Glutamatergic neuron (in vitro differentiated cells): Measurements from ENCODE around the gene PPP1R13B. TPM values are rescaled to one million over a fixed set of nuclear protein-coding genes. Genes with fewer than 3 reads are reported as not detected.

Source experiments
- DNase-seq: peaks from one replicate; pipeline ENCODE4 v3.0.0; 2022
- H3K27ac Mint-ChIP-seq: one replicate; pipeline ENCODE4 v1.8.0; 2020; ENCODE audit warnings: mild to moderate bottlenecking, mixed read lengths, inconsistent platforms; ENCODE audit not compliant: unreplicated experiment
- H3K27me3 Mint-ChIP-seq: one replicate; pipeline ENCODE4 v1.8.0; 2020; ENCODE audit warnings: mild to moderate bottlenecking, moderate library complexity, mixed read lengths, inconsistent platforms; ENCODE audit not compliant: unreplicated experiment
- H3K36me3 Mint-ChIP-seq: one replicate; pipeline ENCODE4 v1.8.0; 2020; ENCODE audit warnings: mild to moderate bottlenecking, mixed read lengths, inconsistent platforms; ENCODE audit not compliant: unreplicated experiment
- H3K4me1 Mint-ChIP-seq: one replicate; pipeline ENCODE4 v1.8.0; 2020; ENCODE audit warnings: mild to moderate bottlenecking, low read depth, mixed read lengths, inconsistent platforms; ENCODE audit not compliant: unreplicated experiment
- H3K4me3 Mint-ChIP-seq: one replicate; pipeline ENCODE4 v1.8.0; 2020; ENCODE audit warnings: mild to moderate bottlenecking, mixed read lengths, inconsistent platforms; ENCODE audit not compliant: unreplicated experiment
- H3K9me3 Mint-ChIP-seq: one replicate; pipeline ENCODE4 v1.8.0; 2020; ENCODE audit warnings: mild to moderate bottlenecking, moderate library complexity, mixed read lengths, inconsistent platforms; ENCODE audit not compliant: unreplicated experiment
- total RNA-seq: library from RNA; stranded (reverse); fragmentation: NEBNext Ultra II Directional; extraction: Animal tissue kit (Norgen Biotek cat#: 25700); gene quantifications from one replicate; pipeline ENCODE4 v1.2.1, GENCODE V29; 2021; ENCODE audit not compliant: unreplicated experiment
- TF ChIP-seq, protein P1 (sequence below): fragments of 200-600 bp; sonication (generic); IDR thresholded peaks from one replicate; pipeline ENCODE4 v1.5.0; 2021; ENCODE audit not compliant: partially characterized antibody, unreplicated experiment

The PPP1R13B gene
- total RNA-seq, 1 donor from 2014 or later, result 24.6 TPM

DNA sequence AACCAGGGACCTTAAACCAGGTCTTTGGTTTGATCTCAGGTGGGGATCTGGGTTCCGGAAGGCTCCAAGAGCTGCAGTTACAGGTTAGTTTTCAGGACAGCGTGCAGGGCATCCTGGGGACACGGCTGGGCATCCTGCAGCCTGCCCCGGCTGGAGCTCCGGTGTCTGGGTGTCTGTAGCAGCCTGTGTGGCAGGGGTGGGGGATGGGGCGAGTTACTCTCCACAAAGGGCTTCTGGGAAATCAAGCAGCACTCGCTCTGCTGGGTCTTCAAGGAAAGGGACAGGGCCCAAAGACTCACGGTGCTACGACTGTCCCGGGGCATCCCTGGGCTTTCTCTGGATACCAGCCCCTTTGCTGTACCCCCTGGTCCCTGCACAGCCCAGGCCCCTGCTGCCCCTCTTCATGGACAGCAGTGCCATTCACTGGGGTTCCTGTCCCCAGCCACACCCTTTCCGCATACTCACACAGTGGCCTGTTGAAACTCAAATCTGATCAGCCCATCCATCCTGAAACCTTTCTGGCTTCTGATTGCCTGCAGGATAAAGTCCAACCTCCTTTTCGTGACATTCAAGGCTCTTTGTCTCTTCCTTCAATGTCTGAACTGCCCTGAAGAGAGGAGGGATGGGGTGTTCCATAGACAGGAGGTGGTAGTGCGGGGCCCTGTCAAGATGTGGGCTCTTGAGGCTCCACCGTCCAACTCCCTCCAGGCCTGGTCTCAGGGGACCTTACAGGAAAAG is 22.2 kb upstream of the PPP1R13B start:
- peaks cover 3% of the 10 kb centered on the region for H3K9me3 Mint-ChIP-seq
- no peak overlapping the region for H3K4me3 Mint-ChIP-seq

DNA sequence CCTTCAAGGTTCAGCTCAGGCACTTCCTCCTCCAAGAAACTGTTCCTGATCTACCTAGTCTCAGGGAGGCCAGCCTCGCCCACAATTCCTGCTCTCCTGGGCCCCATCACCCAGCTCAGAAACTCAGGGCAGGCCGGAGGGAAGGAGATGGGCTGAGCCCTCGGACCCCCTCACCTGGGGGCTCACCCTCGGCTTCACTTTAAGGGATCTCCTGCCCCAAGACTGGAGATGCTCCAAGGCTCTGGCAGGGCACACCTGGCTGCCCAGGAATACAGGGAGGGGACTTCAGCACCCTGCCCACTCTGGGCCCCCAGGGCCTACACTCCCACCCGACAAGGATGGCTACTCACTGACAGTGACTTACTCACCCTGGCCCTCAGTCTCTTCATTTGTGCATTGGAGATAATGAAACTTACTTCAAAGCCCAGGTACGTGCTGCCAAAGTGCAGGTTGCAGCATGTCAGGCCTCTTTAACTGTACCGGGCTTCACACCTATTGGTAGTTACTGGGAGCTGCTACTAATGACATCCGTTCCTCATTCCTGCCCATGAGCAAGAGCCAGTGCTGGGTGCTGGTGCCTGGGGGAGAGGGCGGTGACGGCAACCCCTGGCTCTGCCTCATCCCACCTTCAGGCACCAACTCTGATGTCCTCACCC is 21.0 kb upstream of the PPP1R13B start:
- no peak for DNase-seq
- TF ChIP-seq, protein P1, sequence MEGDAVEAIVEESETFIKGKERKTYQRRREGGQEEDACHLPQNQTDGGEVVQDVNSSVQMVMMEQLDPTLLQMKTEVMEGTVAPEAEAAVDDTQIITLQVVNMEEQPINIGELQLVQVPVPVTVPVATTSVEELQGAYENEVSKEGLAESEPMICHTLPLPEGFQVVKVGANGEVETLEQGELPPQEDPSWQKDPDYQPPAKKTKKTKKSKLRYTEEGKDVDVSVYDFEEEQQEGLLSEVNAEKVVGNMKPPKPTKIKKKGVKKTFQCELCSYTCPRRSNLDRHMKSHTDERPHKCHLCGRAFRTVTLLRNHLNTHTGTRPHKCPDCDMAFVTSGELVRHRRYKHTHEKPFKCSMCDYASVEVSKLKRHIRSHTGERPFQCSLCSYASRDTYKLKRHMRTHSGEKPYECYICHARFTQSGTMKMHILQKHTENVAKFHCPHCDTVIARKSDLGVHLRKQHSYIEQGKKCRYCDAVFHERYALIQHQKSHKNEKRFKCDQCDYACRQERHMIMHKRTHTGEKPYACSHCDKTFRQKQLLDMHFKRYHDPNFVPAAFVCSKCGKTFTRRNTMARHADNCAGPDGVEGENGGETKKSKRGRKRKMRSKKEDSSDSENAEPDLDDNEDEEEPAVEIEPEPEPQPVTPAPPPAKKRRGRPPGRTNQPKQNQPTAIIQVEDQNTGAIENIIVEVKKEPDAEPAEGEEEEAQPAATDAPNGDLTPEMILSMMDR, result no peak
- Mint-ChIP-seq H3K9me3 (peaks cover 5% of the 10 kb centered on the region), H3K36me3 (no peaks in the 10 kb centered on the region), H3K4me3 (no peak overlapping the region), H3K27ac (no peak overlapping the region), H3K4me1 (no peaks in the 10 kb centered on the region), H3K27me3 (peaks cover 2% of the 10 kb centered on the region)

More for the DNA sequence above, 22.2 kb upstream of the PPP1R13B start:
- DNase-seq, result no peak
- Mint-ChIP-seq H3K27me3 (peaks cover 1% of the 10 kb centered on the region), H3K4me1 (no peaks in the 10 kb centered on the region), H3K27ac (no peak overlapping the region), H3K36me3 (no peaks in the 10 kb centered on the region)
- TF ChIP-seq, protein P1, result no peak

DNA sequence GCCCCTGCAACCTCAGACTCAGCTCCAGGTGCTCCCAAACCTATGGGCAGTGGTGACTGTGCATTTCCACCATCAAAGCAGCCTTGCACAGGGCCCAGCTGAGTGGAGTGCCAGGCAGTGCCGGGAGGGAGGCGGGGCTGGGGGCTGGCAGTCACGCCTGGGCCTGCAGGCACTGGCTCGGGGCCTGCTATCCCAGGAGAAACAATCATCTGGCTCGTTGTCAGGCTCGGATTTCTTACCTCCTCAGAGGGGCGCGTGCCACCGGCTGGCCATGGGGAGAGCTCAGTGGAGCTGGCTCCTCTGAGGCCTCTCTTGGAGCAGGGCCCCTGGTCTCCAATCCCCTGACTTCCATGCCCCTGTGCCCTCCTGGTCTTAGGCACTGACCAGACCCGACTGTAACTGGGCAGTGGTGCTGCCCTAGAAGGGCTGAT is 20.2 kb upstream of the PPP1R13B start:
- Mint-ChIP-seq H3K27ac (no peak overlapping the region), H3K4me1 (no peaks in the 10 kb centered on the region), H3K9me3 (peaks cover 5% of the 10 kb centered on the region), H3K36me3 (no peaks in the 10 kb centered on the region), H3K27me3 (peaks cover 2% of the 10 kb centered on the region), H3K4me3 (no peak overlapping the region)
- no peak for DNase-seq
- TF ChIP-seq, protein P1, result no peak

DNA sequence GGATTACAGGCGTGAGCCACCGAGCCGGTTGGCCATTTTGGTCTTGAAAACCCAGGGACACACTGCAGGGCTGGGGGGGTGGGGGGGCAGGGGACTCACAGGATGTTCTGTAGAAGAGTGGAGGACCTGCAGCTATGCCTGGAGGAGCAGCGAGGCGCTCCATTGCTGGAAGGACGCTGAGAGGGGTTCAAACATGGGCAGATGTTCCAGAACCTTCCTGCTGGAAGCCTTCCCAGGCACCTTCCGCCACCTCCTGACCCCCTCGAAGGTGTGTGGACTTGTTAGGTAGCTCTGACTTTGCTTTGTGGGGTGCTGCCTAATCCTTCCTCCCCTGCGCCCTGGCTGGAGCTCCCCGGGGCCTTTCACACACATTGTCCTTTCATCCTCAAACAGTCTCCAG is 19.6 kb upstream of the PPP1R13B start:
- DNase-seq, result no peak
- peaks cover 2% of the 10 kb centered on the region for H3K27me3 Mint-ChIP-seq
- no peak overlapping the region for H3K27ac Mint-ChIP-seq
- H3K36me3 Mint-ChIP-seq, result no peaks in the 10 kb centered on the region
- peaks cover 5% of the 10 kb centered on the region for H3K9me3 Mint-ChIP-seq
- H3K4me1 Mint-ChIP-seq, result no peaks in the 10 kb centered on the region
- no peak overlapping the region for H3K4me3 Mint-ChIP-seq
- TF ChIP-seq, protein P1, result no peak

DNA sequence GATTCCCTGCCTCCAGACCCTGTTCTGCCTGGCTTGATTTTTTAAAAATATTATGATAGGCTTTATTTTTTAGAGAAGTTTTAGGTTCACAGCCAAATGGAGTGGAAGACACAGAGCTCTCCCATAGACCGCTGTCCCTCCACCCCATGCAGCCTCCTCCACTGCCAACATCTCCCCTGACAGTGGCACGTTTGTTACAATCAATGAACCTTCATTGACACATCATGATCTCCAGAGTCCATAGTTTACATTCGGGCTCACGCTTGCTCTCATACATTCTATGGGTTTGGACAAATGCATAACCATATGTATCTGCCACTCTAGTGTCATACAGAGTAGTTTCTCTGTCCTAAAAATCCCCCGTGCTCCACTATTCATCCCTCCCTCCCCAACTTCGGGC is 15.9 kb upstream of the PPP1R13B start:
- H3K27ac Mint-ChIP-seq, result no peak overlapping the region
- no peak overlapping the region for H3K4me3 Mint-ChIP-seq
- DNase-seq, result no peak
- TF ChIP-seq, protein P1, result no peak
- peaks cover 2% of the 10 kb centered on the region for H3K27me3 Mint-ChIP-seq
- peaks cover 2% of the 10 kb centered on the region for H3K9me3 Mint-ChIP-seq
- no peaks in the 10 kb centered on the region for H3K36me3 Mint-ChIP-seq
- H3K4me1 Mint-ChIP-seq, result peaks cover 4% of the 10 kb centered on the region
